GM12878 (cell line): ENCODE measurements around the gene TRPV5. TPM values are rescaled to one million over a fixed set of nuclear protein-coding genes. Genes with fewer than 3 reads are reported as not detected.

Experiments used
- ATAC-seq: fragments of 200-7000 bp; cut with Tn5 transposase; 3 replicates; pipeline ENCODE4 v1.9.1; 2020; ENCODE audit warnings: mild to moderate bottlenecking, moderate library complexity
- BruUV-seq: library from RNA; stranded (reverse); fragments of 400-500 nt; replicated peaks from 2 replicates; lab custom pipeline; 2021; lab: Mats Ljungman, UMichigan
- CTCF ChIA-PET: fragments of 300-600 bp; sonication (Branson Sonifier 250); formaldehyde crosslinking; extraction: SDS; loops from one replicate; lab custom pipeline; 2021; ENCODE audit warnings: inconsistent platforms; lab: Yijun Ruan, JAX
- POLR2A ChIA-PET: fragments of 350-600 bp; formaldehyde crosslinking; extraction: SDS; loops from one replicate; lab custom pipeline; 2021; ENCODE audit warnings: inconsistent platforms; lab: Charles Lee
- RAD21 ChIA-PET: fragments of 300-600 bp; sonication (Branson Sonifier 250); formaldehyde crosslinking; loops from one replicate; lab custom pipeline; 2023; ENCODE audit warnings: antibody characterized with exemption; ENCODE audit not compliant: unreplicated experiment; lab: Charles Lee
- SMC1A ChIA-PET: fragments of 300-600 bp; sonication (Branson Sonifier 250); formaldehyde crosslinking; loops from one replicate; lab custom pipeline; 2023; ENCODE audit not compliant: unreplicated experiment, uncharacterized antibody; lab: Charles Lee
- DNase-seq: peaks from one replicate; pipeline ENCODE4 v3.0.0-alpha.2; 2011; ENCODE audit warnings: low read depth, low spot score
- FAIRE-seq: peaks from 3 replicates; lab custom pipeline; 2011; peaks lifted over from hg19 to GRCh38; lab: Jason Lieb, UNC
- H2AFZ ChIP-seq: 2 replicates; pipeline ENCODE4 v1.6.0; 2011; ENCODE audit warnings: low read depth, low read length, control low read depth; ENCODE audit not compliant: control insufficient read depth
- H3K27ac ChIP-seq: 2 replicates; pipeline ENCODE4 v1.5.1; 2011; ENCODE audit warnings: control low read depth; ENCODE audit not compliant: control insufficient read depth, insufficient read depth
- H3K27me3 ChIP-seq, 2 experiments: replicated peaks in 1 of 2; 2 replicates each; pipeline versions ENCODE4 v1.6.0 to v1.6.1; 2011; ENCODE audit warnings: low read length in 1 of 2; ENCODE audit not compliant: control insufficient read depth in 2 of 2, insufficient read depth in 2 of 2
- H3K36me3 ChIP-seq, 2 experiments: 2 replicates each; pipeline ENCODE4 v1.5.1; 2011; ENCODE audit warnings: low read length in 1 of 2; ENCODE audit not compliant: control insufficient read depth in 2 of 2, insufficient read depth in 2 of 2
- H3K4me1 ChIP-seq: 2 replicates; pipeline ENCODE4 v1.6.1; 2011; ENCODE audit warnings: mild to moderate bottlenecking, low read length, moderate library complexity, mixed read lengths; ENCODE audit not compliant: control insufficient read depth, insufficient read depth
- H3K4me2 ChIP-seq: 2 replicates; pipeline ENCODE4 v1.6.0; 2011; ENCODE audit warnings: control low read depth; ENCODE audit not compliant: control insufficient read depth, insufficient read depth
- H3K4me3 ChIP-seq: fragments of 200-600 bp; sonication (generic); 2 replicates; pipeline ENCODE4 v1.5.1; 2016
- H3K79me2 ChIP-seq: 2 replicates; pipeline ENCODE4 v1.6.0; 2011; ENCODE audit warnings: low read length; ENCODE audit not compliant: control insufficient read depth, insufficient read depth
- H3K9ac ChIP-seq: 2 replicates; pipeline ENCODE4 v1.8.0; 2011; ENCODE audit warnings: low read length, control low read depth, mixed read lengths; ENCODE audit not compliant: control insufficient read depth, insufficient read depth
- H3K9me3 ChIP-seq: replicated peaks from 3 replicates; pipeline ENCODE4 v1.5.1; 2011; ENCODE audit warnings: mild to moderate bottlenecking, low read length; ENCODE audit not compliant: control insufficient read depth, insufficient read depth
- H4K20me1 ChIP-seq: 2 replicates; pipeline ENCODE4 v1.6.0; 2011; ENCODE audit not compliant: control insufficient read depth, insufficient read depth
- BACH1 ChIP-seq: fragments of 450-650 bp; IDR thresholded peaks from 2 replicates; pipeline ENCODE4 v1.6.1; 2017; ENCODE audit warnings: mild to moderate bottlenecking, borderline replicate concordance
- EED ChIP-seq: sonication (generic); IDR thresholded peaks from 2 replicates; pipeline ENCODE4 v1.6.1; 2016; ENCODE audit warnings: antibody characterized with exemption, low read depth
- JUND ChIP-seq: IDR thresholded peaks from 2 replicates; pipeline ENCODE4 v1.6.1; 2012; ENCODE audit warnings: low read depth, mild to moderate bottlenecking, low read length, improper control_type of control experiment, moderate library complexity
- KDM1A ChIP-seq: fragments of 200-600 bp; sonication (generic); IDR thresholded peaks from 2 replicates; pipeline ENCODE4 v1.6.1; 2016; ENCODE audit warnings: borderline replicate concordance
- WGBS: methylation state at CpG from one replicate; pipeline ENCODE4 v1.1.6; 2016; ENCODE audit warnings: low lambda C conversion rate; ENCODE audit not compliant: insufficient replicate concordance, insufficient coverage; ENCODE audit errors: missing lambda C conversion rate; 5-methylcytosine and 5-hydroxymethylcytosine counted together
- in situ Hi-C: fragments of 300-500 bp; cut with MboI; formaldehyde crosslinking; loops from 9 replicates; pipeline ENCODE4 v1.14.3; 2018; ENCODE audit warnings: mixed read lengths
- intact Hi-C: fragments of 100-400 bp; cut with micrococcal nuclease; formaldehyde crosslinking; loops from one replicate; pipeline ENCODE4 v1.14.2; 2022; ENCODE audit not compliant: unreplicated experiment
- polyA plus RNA-seq, 11 experiments: library from polyadenylated mRNA; depleted of rRNA in 4 of 11; unstranded in 6 of 11; stranded (reverse) in 5 of 11; fragments of >200 nt; fragmentation: Nextera tagmentation in 4 of 11; fragmentation: Illumina TruSeq in 1 of 11; extraction: Ambion mirVana in 4 of 11; extraction: Trizol in 1 of 11; gene quantifications; 1 replicate in 1 of 11; 2 replicates in 10 of 11; pipeline versions ENCODE4 v1.2.1 to v1.2.3, GENCODE V29; 2011 to 2016; ENCODE audit warnings: inconsistent platforms in 2 of 11, missing spikeins in 2 of 11, low read depth in 1 of 11
- total RNA-seq, 4 experiments: library from RNA; depleted of rRNA in 3 of 4; stranded (reverse); fragments of >200 nt in 3 of 4; fragmentation: Illumina TruSeq in 1 of 4; extraction: Trizol in 1 of 4; gene quantifications; 2 replicates each; pipeline versions ENCODE4 v1.2.1 to v1.2.3, GENCODE V29; 2013 to 2021
- TF ChIP-seq, protein P1 (sequence below): IDR thresholded peaks from 2 replicates; pipeline ENCODE4 v1.6.1; 2011; ENCODE audit warnings: low read depth, low read length, improper control_type of control experiment, borderline replicate concordance
- TF ChIP-seq, protein P2 (sequence below): fragments of 450-650 bp; IDR thresholded peaks from 2 replicates; pipeline ENCODE4 v1.6.1; 2017; ENCODE audit warnings: mild to moderate bottlenecking, low read depth, inconsistent platforms; ENCODE audit not compliant: poor library complexity, severe bottlenecking
- TF ChIP-seq, protein P3 (sequence below): IDR thresholded peaks from 2 replicates; pipeline ENCODE4 v1.6.1; 2012; ENCODE audit warnings: mild to moderate bottlenecking, low read depth, low read length
- TF ChIP-seq, protein P4 (sequence below): fragments of 450-650 bp; IDR thresholded peaks from 2 replicates; pipeline ENCODE4 v1.6.1; 2018; ENCODE audit warnings: mild to moderate bottlenecking, low read depth, moderate library complexity; ENCODE audit not compliant: partially characterized antibody

TRPV5 gene
- total and polyA plus RNA-seq, 10 of the 15 experiments (the other 5 are each of a cell fraction or from before 2014, with no cell fraction given) = not detected

DNA sequence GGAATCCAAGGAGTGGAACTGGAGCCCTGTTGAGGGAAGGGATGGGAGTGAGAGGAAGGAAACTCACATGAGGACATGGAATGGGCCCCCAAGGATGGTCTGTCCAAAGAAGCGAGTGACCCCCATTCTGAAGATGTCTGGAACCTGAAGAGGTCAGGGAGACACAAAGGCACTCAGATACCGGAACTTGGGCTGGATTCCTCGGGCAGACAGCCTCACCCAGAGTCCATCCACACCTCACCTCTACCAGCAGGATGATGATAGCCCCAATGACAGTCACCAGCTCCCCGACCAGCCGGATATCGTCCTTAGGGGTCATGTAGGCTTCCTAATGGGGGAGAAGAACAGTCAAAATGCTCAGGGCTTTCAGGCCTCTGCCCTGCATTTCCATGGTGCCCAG, 58.7 kb downstream of the TRPV5 start:
- H3K4me1 ChIP-seq = no peaks in the 10 kb centered on the region
- H4K20me1 ChIP-seq = no peaks in the 10 kb centered on the region
- in situ Hi-C loops = loop anchor here (5.0 to 10.0 kb wide), 2 partner anchors 127 to 340 kb away; no protein-coding TSS in a partner anchor
- no peak overlapping the region for H3K27ac ChIP-seq
- FAIRE-seq = no peak
- SMC1A ChIA-PET = no interaction called here
- H3K79me2 ChIP-seq = no peaks in the 10 kb centered on the region
- no peaks in the 10 kb centered on the region for H3K27me3 ChIP-seq
- 49% methylated on average over 6 of the region's 6 CpGs for WGBS
- DNase-seq = no peak
- no peaks in the 10 kb centered on the region for H3K36me3 ChIP-seq
- POLR2A ChIA-PET = interaction anchor here (0.6 kb wide), 1 partner anchor 1057 kb away, joined by 3 read pairs; no protein-coding TSS in a partner anchor
- no peak for ATAC-seq
- H3K9ac ChIP-seq = no peak overlapping the region
- no TSS peak for BruUV-seq
- RAD21 ChIA-PET = no interaction called here
- no peak overlapping the region for H3K4me2 ChIP-seq
- TF ChIP-seq, protein P1, sequence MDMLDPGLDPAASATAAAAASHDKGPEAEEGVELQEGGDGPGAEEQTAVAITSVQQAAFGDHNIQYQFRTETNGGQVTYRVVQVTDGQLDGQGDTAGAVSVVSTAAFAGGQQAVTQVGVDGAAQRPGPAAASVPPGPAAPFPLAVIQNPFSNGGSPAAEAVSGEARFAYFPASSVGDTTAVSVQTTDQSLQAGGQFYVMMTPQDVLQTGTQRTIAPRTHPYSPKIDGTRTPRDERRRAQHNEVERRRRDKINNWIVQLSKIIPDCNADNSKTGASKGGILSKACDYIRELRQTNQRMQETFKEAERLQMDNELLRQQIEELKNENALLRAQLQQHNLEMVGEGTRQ = no peak
- TF ChIP-seq, protein P2, sequence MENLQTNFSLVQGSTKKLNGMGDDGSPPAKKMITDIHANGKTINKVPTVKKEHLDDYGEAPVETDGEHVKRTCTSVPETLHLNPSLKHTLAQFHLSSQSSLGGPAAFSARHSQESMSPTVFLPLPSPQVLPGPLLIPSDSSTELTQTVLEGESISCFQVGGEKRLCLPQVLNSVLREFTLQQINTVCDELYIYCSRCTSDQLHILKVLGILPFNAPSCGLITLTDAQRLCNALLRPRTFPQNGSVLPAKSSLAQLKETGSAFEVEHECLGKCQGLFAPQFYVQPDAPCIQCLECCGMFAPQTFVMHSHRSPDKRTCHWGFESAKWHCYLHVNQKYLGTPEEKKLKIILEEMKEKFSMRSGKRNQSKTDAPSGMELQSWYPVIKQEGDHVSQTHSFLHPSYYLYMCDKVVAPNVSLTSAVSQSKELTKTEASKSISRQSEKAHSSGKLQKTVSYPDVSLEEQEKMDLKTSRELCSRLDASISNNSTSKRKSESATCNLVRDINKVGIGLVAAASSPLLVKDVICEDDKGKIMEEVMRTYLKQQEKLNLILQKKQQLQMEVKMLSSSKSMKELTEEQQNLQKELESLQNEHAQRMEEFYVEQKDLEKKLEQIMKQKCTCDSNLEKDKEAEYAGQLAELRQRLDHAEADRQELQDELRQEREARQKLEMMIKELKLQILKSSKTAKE = no peak
- TF ChIP-seq EED (no peak), KDM1A (no peak), BACH1 (no peak), JUND (no peak)
- TF ChIP-seq, protein P3, sequence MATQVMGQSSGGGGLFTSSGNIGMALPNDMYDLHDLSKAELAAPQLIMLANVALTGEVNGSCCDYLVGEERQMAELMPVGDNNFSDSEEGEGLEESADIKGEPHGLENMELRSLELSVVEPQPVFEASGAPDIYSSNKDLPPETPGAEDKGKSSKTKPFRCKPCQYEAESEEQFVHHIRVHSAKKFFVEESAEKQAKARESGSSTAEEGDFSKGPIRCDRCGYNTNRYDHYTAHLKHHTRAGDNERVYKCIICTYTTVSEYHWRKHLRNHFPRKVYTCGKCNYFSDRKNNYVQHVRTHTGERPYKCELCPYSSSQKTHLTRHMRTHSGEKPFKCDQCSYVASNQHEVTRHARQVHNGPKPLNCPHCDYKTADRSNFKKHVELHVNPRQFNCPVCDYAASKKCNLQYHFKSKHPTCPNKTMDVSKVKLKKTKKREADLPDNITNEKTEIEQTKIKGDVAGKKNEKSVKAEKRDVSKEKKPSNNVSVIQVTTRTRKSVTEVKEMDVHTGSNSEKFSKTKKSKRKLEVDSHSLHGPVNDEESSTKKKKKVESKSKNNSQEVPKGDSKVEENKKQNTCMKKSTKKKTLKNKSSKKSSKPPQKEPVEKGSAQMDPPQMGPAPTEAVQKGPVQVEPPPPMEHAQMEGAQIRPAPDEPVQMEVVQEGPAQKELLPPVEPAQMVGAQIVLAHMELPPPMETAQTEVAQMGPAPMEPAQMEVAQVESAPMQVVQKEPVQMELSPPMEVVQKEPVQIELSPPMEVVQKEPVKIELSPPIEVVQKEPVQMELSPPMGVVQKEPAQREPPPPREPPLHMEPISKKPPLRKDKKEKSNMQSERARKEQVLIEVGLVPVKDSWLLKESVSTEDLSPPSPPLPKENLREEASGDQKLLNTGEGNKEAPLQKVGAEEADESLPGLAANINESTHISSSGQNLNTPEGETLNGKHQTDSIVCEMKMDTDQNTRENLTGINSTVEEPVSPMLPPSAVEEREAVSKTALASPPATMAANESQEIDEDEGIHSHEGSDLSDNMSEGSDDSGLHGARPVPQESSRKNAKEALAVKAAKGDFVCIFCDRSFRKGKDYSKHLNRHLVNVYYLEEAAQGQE = no peak
- TF ChIP-seq, protein P4, sequence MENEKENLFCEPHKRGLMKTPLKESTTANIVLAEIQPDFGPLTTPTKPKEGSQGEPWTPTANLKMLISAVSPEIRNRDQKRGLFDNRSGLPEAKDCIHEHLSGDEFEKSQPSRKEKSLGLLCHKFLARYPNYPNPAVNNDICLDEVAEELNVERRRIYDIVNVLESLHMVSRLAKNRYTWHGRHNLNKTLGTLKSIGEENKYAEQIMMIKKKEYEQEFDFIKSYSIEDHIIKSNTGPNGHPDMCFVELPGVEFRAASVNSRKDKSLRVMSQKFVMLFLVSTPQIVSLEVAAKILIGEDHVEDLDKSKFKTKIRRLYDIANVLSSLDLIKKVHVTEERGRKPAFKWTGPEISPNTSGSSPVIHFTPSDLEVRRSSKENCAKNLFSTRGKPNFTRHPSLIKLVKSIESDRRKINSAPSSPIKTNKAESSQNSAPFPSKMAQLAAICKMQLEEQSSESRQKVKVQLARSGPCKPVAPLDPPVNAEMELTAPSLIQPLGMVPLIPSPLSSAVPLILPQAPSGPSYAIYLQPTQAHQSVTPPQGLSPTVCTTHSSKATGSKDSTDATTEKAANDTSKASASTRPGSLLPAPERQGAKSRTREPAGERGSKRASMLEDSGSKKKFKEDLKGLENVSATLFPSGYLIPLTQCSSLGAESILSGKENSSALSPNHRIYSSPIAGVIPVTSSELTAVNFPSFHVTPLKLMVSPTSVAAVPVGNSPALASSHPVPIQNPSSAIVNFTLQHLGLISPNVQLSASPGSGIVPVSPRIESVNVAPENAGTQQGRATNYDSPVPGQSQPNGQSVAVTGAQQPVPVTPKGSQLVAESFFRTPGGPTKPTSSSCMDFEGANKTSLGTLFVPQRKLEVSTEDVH = no peak
- no peaks in the 10 kb centered on the region; the same call in 2 of the 3 replicates for H3K9me3 ChIP-seq
- no peak overlapping the region for H2AFZ ChIP-seq
- CTCF ChIA-PET = interaction anchor here (0.7 kb wide), 1 partner anchor 127 kb away, joined by 3 read pairs; no protein-coding TSS in a partner anchor
- no peak overlapping the region for H3K4me3 ChIP-seq
- intact Hi-C loops = no loop called here
